Measurements from ENCODE around the gene AKAP13.

GRCh38 chr15:85757939-85758654 lies 377.7 kb downstream of the AKAP13 start:
- no peak for TF ChIP-seq TCF12 (IDR thresholded peaks at IDR 0.05; ENCODE audit: low read depth)
- TF ChIP-seq EP300 (IDR thresholded peaks at IDR 0.05; ENCODE audit: borderline replicate concordance) = no peak
- no peak for TF ChIP-seq CREB1 (IDR thresholded peaks at IDR 0.05; ENCODE audit: low read depth)
- TF ChIP-seq RAD21 (IDR thresholded peaks at IDR 0.05; ENCODE audit: low read depth) = no peak
